Measurements from ENCODE around the gene TRAPPC14. TPM values are rescaled to one million over a fixed set of nuclear protein-coding genes. Genes with fewer than 3 reads are reported as not detected.
A peak's percentile ranks its signal among the peaks of the same experiment; 100 is the strongest.

TRAPPC14 gene
- total and polyA plus RNA-seq, 2 of the 13 experiments (the other 11 are each of a cell fraction or from before 2014, with no cell fraction given): 4.7 to 9.6 TPM

- TF ChIP-seq ZBTB37 (CRISPR knock-in tag; IDR thresholded peaks at IDR 0.05) (no peak), GPBP1L1 (CRISPR knock-in tag; IDR thresholded peaks at IDR 0.05) (no peak), MED8 (CRISPR knock-in tag; IDR thresholded peaks at IDR 0.05; ENCODE audit: insufficient replicate concordance) (no peak), PCBP1 (IDR thresholded peaks at IDR 0.05; ENCODE audit: borderline replicate concordance, low read depth, low read length) (peak; percentile 45; the same call in 1 of the 2 replicates), BATF2 (CRISPR knock-in tag; IDR thresholded peaks at IDR 0.05) (no peak), SMYD3 (CRISPR knock-in tag; IDR thresholded peaks at IDR 0.05) (no peak), ZNF563 (CRISPR knock-in tag; IDR thresholded peaks at IDR 0.05) (no peak; the same call in 1 of the 2 replicates), ZNF558 (CRISPR knock-in tag; IDR thresholded peaks at IDR 0.05; ENCODE audit: borderline replicate concordance) (no peak), HIVEP1 (CRISPR knock-in tag; IDR thresholded peaks at IDR 0.05) (peak; percentile 32; the same call in 1 of the 2 replicates), ZNF512B (CRISPR knock-in tag; IDR thresholded peaks at IDR 0.05; ENCODE audit: borderline replicate concordance) (no peak), FOXJ3 (CRISPR knock-in tag; IDR thresholded peaks at IDR 0.05; ENCODE audit: borderline replicate concordance) (no peak), ZNF513 (CRISPR knock-in tag; conservative IDR thresholded peaks at IDR 0.05) (no peak), CEBPG (CRISPR knock-in tag; IDR thresholded peaks at IDR 0.05) (no peak), ZNF205 (CRISPR knock-in tag; IDR thresholded peaks at IDR 0.05) (peak; percentile 23; the same call in 1 of the 2 replicates), ZNF24 (IDR thresholded peaks at IDR 0.05) (peak; percentile 30; the same call in 1 of the 2 replicates), YY1 (IDR thresholded peaks at IDR 0.05; ENCODE audit: insufficient read depth, insufficient replicate concordance, low read depth, low read length) (peak; percentile 75), ZNF101 (CRISPR knock-in tag; IDR thresholded peaks at IDR 0.05; ENCODE audit: borderline replicate concordance, low read depth) (0 out of 2 replicates have a peak, but pooled peaks have one; percentile 74)
Measured at GRCh38 chr7:100158229-100159098, at the start of gene TRAPPC14 (continued).

All from HepG2 (cell line).